GM18870 (cell line): Measurements from ENCODE around the gene ANO7.

Experiments used
- ATAC-seq: cut with Tn5 transposase; IDR thresholded peaks from one replicate; pipeline ENCODE4 v1.9.1; 2021; ENCODE audit warnings: moderate library complexity; ENCODE audit not compliant: unreplicated experiment

The ANO7 gene

GRCh38 chr2:241271706-241272302, 83.3 kb downstream of the ANO7 start:
- ATAC-seq = no peak

GRCh38 chr2:241272303-241273209, 84.1 kb downstream of the ANO7 start:
- ATAC-seq = no peak

GRCh38 chr2:241273210-241274020, 84.9 kb downstream of the ANO7 start:
- no peak for ATAC-seq

GRCh38 chr2:241274127-241274526, 85.7 kb downstream of the ANO7 start:
- no peak for ATAC-seq
